H9 (cell line): ENCODE data around the gene QSOX1. TPM values are rescaled to one million over a fixed set of nuclear protein-coding genes. Genes with fewer than 3 reads are reported as not detected.

Source experiments
- DNase-seq: peaks from one replicate; pipeline ENCODE4 v3.0.0-alpha.2; 2017
- H2AFZ ChIP-seq: one replicate; pipeline ENCODE4 v1.6.1; 2013; ENCODE audit warnings: mild to moderate bottlenecking, low read length, control low read depth, moderate library complexity
- H2AK5ac ChIP-seq: 2 replicates; pipeline ENCODE4 v1.6.1; 2013; ENCODE audit warnings: low read length, control low read depth, mixed read lengths; ENCODE audit not compliant: insufficient read length
- H2BK120ac ChIP-seq: one replicate; pipeline ENCODE4 v1.6.1; 2013; ENCODE audit warnings: low read depth, mild to moderate bottlenecking, low read length, control low read depth, inconsistent platforms; ENCODE audit not compliant: poor library complexity, severe bottlenecking
- H2BK12ac ChIP-seq: 2 replicates; pipeline ENCODE4 v1.6.1; 2013; ENCODE audit warnings: low read length, control low read depth, mixed read lengths, low read depth; ENCODE audit not compliant: insufficient read length
- H2BK15ac ChIP-seq: 2 replicates; pipeline ENCODE4 v1.6.1; 2013; ENCODE audit warnings: low read depth, low read length, control low read depth
- H2BK20ac ChIP-seq: one replicate; pipeline ENCODE4 v1.6.1; 2013; ENCODE audit warnings: low read depth, mild to moderate bottlenecking, low read length, control low read depth, inconsistent platforms; ENCODE audit not compliant: poor library complexity, severe bottlenecking
- H2BK5ac ChIP-seq: 2 replicates; pipeline ENCODE4 v1.6.1; 2013; ENCODE audit warnings: low read length, control low read depth, mixed read lengths; ENCODE audit not compliant: insufficient read length
- H3K14ac ChIP-seq: 2 replicates; pipeline ENCODE4 v1.6.1; 2013; ENCODE audit warnings: low read length, control low read depth; ENCODE audit not compliant: insufficient read depth
- H3K18ac ChIP-seq: 2 replicates; pipeline ENCODE4 v1.6.1; 2013; ENCODE audit warnings: low read depth, mild to moderate bottlenecking, mixed read lengths, low read length, control low read depth; ENCODE audit not compliant: insufficient read length
- H3K23ac ChIP-seq: 2 replicates; pipeline ENCODE4 v1.6.1; 2013; ENCODE audit warnings: low read length, control low read depth, mixed read lengths, low read depth; ENCODE audit not compliant: insufficient read length
- H3K23me2 ChIP-seq: 2 replicates; pipeline ENCODE4 v1.6.1; 2013; ENCODE audit warnings: low read depth, mild to moderate bottlenecking, mixed read lengths, low read length, control low read depth; ENCODE audit not compliant: insufficient read length, poor library complexity, severe bottlenecking
- H3K27ac ChIP-seq: 2 replicates; pipeline ENCODE4 v1.5.1; 2013; ENCODE audit warnings: low read length, control low read depth, mixed read lengths, low read depth; ENCODE audit not compliant: insufficient read length
- H3K27me3 ChIP-seq: 2 replicates; pipeline ENCODE4 v1.6.1; 2013; ENCODE audit warnings: low read length, control low read depth, inconsistent platforms; ENCODE audit not compliant: insufficient read depth
- H3K4ac ChIP-seq: 2 replicates; pipeline ENCODE4 v1.6.1; 2013; ENCODE audit warnings: low read depth, mild to moderate bottlenecking, control low read depth, inconsistent platforms, low read length, moderate library complexity
- H3K4me1 ChIP-seq: 2 replicates; pipeline ENCODE4 v1.6.1; 2013; ENCODE audit warnings: low read length, control low read depth, inconsistent platforms; ENCODE audit not compliant: insufficient read depth
- H3K4me2 ChIP-seq: 2 replicates; pipeline ENCODE4 v1.6.1; 2013; ENCODE audit warnings: low read length, control low read depth, mixed read lengths; ENCODE audit not compliant: insufficient read length, insufficient read depth
- H3K56ac ChIP-seq: 2 replicates; pipeline ENCODE4 v1.6.1; 2013; ENCODE audit warnings: low read depth, mild to moderate bottlenecking, mixed read lengths, low read length, control low read depth; ENCODE audit not compliant: insufficient read length
- H3K79me1 ChIP-seq: 2 replicates; pipeline ENCODE4 v1.6.1; 2013; ENCODE audit warnings: low read depth, mild to moderate bottlenecking, moderate library complexity, low read length, control low read depth, inconsistent platforms; ENCODE audit not compliant: insufficient read depth, poor library complexity, severe bottlenecking
- H3K79me2 ChIP-seq: 2 replicates; pipeline ENCODE4 v1.6.1; 2013; ENCODE audit warnings: low read length, control low read depth, inconsistent platforms; ENCODE audit not compliant: insufficient read depth
- H3K9ac ChIP-seq: 2 replicates; pipeline ENCODE4 v1.6.1; 2013; ENCODE audit warnings: low read length, control low read depth, mixed read lengths; ENCODE audit not compliant: insufficient read length; ENCODE audit errors: extremely low read depth
- H3K9me3 ChIP-seq: one replicate; pipeline ENCODE4 v1.6.1; 2013; ENCODE audit warnings: low read depth, low read length, inconsistent platforms; ENCODE audit not compliant: control insufficient read depth
- H3T11ph ChIP-seq: one replicate; pipeline ENCODE4 v1.6.1; 2013; ENCODE audit warnings: mild to moderate bottlenecking, low read length, control low read depth, inconsistent platforms
- H4K20me1 ChIP-seq: one replicate; pipeline ENCODE4 v1.6.1; 2013; ENCODE audit not compliant: control insufficient read depth, insufficient read length, insufficient read depth
- H4K5ac ChIP-seq: 2 replicates; pipeline ENCODE4 v1.6.1; 2013; ENCODE audit warnings: low read depth, mild to moderate bottlenecking, mixed read lengths, low read length, control low read depth; ENCODE audit not compliant: insufficient read length
- H4K8ac ChIP-seq: replicated peaks from 2 replicates; pipeline ENCODE4 v1.6.1; 2013; ENCODE audit warnings: low read length, control low read depth, mixed read lengths, low read depth; ENCODE audit not compliant: insufficient read length
- H4K91ac ChIP-seq: 2 replicates; pipeline ENCODE4 v1.6.1; 2013; ENCODE audit warnings: low read depth, mild to moderate bottlenecking, moderate library complexity, mixed read lengths, low read length, control low read depth; ENCODE audit not compliant: insufficient read length
- H3K27ac Mint-ChIP-seq, 3 experiments: 2 replicates in 2 of 3; 3 replicates in 1 of 3; pipeline ENCODE4 v1.8.0; 2020 to 2021; ENCODE audit warnings: mixed read lengths in 3 of 3, mild to moderate bottlenecking in 1 of 3, moderate library complexity in 1 of 3
- H3K27me3 Mint-ChIP-seq: 2 replicates; pipeline ENCODE4 v1.8.0; 2021; ENCODE audit warnings: low read depth, mild to moderate bottlenecking, moderate library complexity, mixed read lengths
- H3K36me3 Mint-ChIP-seq, 3 experiments: 2 replicates in 2 of 3; 3 replicates in 1 of 3; pipeline ENCODE4 v1.8.0; 2020 to 2021; ENCODE audit warnings: low read depth in 3 of 3, mixed read lengths in 3 of 3; ENCODE audit not compliant: insufficient read depth in 1 of 3
- H3K4me1 Mint-ChIP-seq, 2 experiments: 2 replicates each; pipeline ENCODE4 v1.8.0; 2020; ENCODE audit warnings: mixed read lengths in 2 of 2
- H3K4me3 Mint-ChIP-seq, 2 experiments: 2 replicates in 1 of 2; 3 replicates in 1 of 2; pipeline ENCODE4 v1.8.0; 2020 to 2021; ENCODE audit warnings: mild to moderate bottlenecking in 2 of 2, mixed read lengths in 2 of 2, moderate library complexity in 1 of 2
- H3K9me3 Mint-ChIP-seq, 2 experiments: 2 replicates in 1 of 2; 3 replicates in 1 of 2; pipeline ENCODE4 v1.8.0; 2020; ENCODE audit warnings: mild to moderate bottlenecking in 2 of 2, mixed read lengths in 2 of 2, moderate library complexity in 1 of 2
- WGBS: extraction: QIAGEN DNeasy Blood & Tissue Kit; methylation state at CpG from one replicate; pipeline ENCODE4 v1.1.7; 2013; ENCODE audit warnings: missing lambda C conversion rate, low lambda C conversion rate, mixed read lengths; ENCODE audit not compliant: insufficient read length; ENCODE audit errors: extremely low coverage; 5-methylcytosine and 5-hydroxymethylcytosine counted together
- total RNA-seq: library from RNA; stranded (reverse); gene quantifications from 2 replicates; pipeline ENCODE4 v1.2.1, GENCODE V29; 2021
- TF ChIP-seq, protein P1 (sequence below): fragments of 200-600 bp; sonication (generic); conservative IDR thresholded peaks from 3 replicates; pipeline ENCODE4 v1.8.0; 2021; ENCODE audit warnings: antibody characterized with exemption, mild to moderate bottlenecking

The QSOX1 gene
- total RNA-seq, 1 experiment from 2014 or later: 79.2 TPM

DNA sequence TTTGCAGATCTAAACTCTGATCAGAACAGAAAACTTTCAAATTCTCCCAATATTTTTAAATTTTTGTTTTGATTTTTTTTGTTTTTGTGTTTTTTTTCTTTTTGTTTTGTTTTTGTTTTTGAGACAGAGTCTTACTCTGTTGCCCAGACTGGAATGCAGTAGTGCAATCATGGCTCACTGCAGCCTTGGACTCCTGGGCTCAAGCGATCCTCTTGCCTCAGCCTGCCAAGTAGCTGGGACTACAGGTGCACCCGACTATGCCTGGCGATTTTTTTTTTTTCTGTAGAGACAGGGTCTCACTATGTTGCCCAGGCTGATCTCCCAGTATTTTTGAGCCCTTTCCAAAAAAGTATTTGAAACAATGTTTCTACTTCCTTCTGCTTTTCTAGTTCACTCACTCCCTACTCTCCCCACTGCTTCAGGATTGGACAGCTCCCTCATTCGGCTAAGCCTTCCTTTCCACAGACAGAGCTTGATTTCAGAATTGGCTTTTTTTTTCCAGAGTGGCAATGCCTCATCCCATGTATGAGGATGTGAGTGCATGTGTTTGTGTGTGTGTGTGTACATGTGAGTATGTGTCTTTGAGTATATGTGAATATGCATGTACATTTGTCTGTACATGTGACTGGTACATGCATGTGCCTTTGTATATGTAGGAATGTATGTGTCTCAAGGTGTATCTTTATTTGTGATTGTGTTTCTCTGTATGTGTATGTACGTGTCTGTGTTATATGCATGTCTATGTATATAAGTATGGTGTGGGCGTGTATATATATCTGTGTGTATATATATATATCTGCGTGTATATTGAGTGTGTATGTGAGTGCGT, 87.3 kb downstream of the QSOX1 start:
- H3K27ac ChIP-seq: no peak overlapping the region
- H3K9ac ChIP-seq: no peak overlapping the region
- TF ChIP-seq, protein P1, sequence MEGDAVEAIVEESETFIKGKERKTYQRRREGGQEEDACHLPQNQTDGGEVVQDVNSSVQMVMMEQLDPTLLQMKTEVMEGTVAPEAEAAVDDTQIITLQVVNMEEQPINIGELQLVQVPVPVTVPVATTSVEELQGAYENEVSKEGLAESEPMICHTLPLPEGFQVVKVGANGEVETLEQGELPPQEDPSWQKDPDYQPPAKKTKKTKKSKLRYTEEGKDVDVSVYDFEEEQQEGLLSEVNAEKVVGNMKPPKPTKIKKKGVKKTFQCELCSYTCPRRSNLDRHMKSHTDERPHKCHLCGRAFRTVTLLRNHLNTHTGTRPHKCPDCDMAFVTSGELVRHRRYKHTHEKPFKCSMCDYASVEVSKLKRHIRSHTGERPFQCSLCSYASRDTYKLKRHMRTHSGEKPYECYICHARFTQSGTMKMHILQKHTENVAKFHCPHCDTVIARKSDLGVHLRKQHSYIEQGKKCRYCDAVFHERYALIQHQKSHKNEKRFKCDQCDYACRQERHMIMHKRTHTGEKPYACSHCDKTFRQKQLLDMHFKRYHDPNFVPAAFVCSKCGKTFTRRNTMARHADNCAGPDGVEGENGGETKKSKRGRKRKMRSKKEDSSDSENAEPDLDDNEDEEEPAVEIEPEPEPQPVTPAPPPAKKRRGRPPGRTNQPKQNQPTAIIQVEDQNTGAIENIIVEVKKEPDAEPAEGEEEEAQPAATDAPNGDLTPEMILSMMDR: no peak
- no peaks in the 10 kb centered on the region for H3K9me3 ChIP-seq
- Mint-ChIP-seq H3K4me3 (no peak overlapping the region), H3K36me3 (no peaks in the 10 kb centered on the region), H3K27me3 (peaks cover 47% of the 10 kb centered on the region), H3K4me1 (peaks cover 53 to 77% of the 10 kb centered on the region in 2 experiments), H3K27ac (peak overlapping the region in 1 of 3 experiments; percentile 7; a peak in 2 of 7 replicates), H3K9me3 (peaks cover 0 to 3% of the 10 kb centered on the region in 2 experiments; a peak in 1 of 5 replicates)
- no peak overlapping the region for H4K91ac ChIP-seq
- no peaks in the 10 kb centered on the region for H3K79me1 ChIP-seq
- H3K4me1 ChIP-seq: peaks cover 4% of the 10 kb centered on the region; the same call in 1 of the 2 replicates
- no peak overlapping the region for H2BK12ac ChIP-seq
- no peak overlapping the region for H3K56ac ChIP-seq
- no peak overlapping the region for H3K4ac ChIP-seq
- no peak overlapping the region for H4K8ac ChIP-seq
- 100% methylated on average over 2 of the region's 8 CpGs for WGBS
- H2AK5ac ChIP-seq: no peak overlapping the region
- no peaks in the 10 kb centered on the region for H4K20me1 ChIP-seq
- H2BK20ac ChIP-seq: no peak overlapping the region
- no peaks in the 10 kb centered on the region for H3K79me2 ChIP-seq
- H2BK15ac ChIP-seq: no peak overlapping the region
- H3K18ac ChIP-seq: no peak overlapping the region
- no peak overlapping the region for H2AFZ ChIP-seq
- H2BK120ac ChIP-seq: no peak overlapping the region
- H3K23me2 ChIP-seq: no peaks in the 10 kb centered on the region
- DNase-seq: no peak
- no peak overlapping the region for H3T11ph ChIP-seq
- no peak overlapping the region for H3K14ac ChIP-seq
- H3K4me2 ChIP-seq: no peak overlapping the region
- H2BK5ac ChIP-seq: no peak overlapping the region
- peaks cover 6% of the 10 kb centered on the region; the same call in 1 of the 2 replicates for H3K27me3 ChIP-seq
- H3K23ac ChIP-seq: no peak overlapping the region
- H4K5ac ChIP-seq: no peak overlapping the region
